Activated CD8-positive, alpha-beta T cell treated with anti-CD3 and anti-CD28 coated beads for 36 hours (primary cell): ENCODE results near the gene SLC2A14. TPM values are rescaled to one million over a fixed set of nuclear protein-coding genes. Genes with fewer than 3 reads are reported as not detected.
"Not testable (repeated sequence)": the region's sequence is repeated elsewhere in the genome, so short reads cannot be mapped to it uniquely, and the experiment has no call there.

Source experiments
- ATAC-seq: fragments of 200-7000 bp; cut with Tn5 transposase; one replicate; pipeline ENCODE4 v1.10.0; 2021; ENCODE audit warnings: mild to moderate bottlenecking, moderate library complexity
- CTCF ChIA-PET: fragments of 350-600 bp; sonication (Branson Sonifier 250); formaldehyde crosslinking; loops from one replicate; lab custom pipeline; 2021; ENCODE audit warnings: antibody characterized with exemption; lab: Charles Lee
- POLR2A ChIA-PET: fragments of 350-600 bp; sonication (Branson Sonifier 250); formaldehyde crosslinking; loops from one replicate; lab custom pipeline; 2021; ENCODE audit warnings: antibody characterized with exemption; lab: Charles Lee
- DNase-seq: peaks from one replicate; pipeline ENCODE4 v3.0.0-alpha.2; 2020
- H3K27ac Mint-ChIP-seq: one replicate; pipeline ENCODE4 v1.8.0; 2021; ENCODE audit warnings: mild to moderate bottlenecking, mixed read lengths
- H3K27me3 Mint-ChIP-seq: one replicate; pipeline ENCODE4 v1.8.0; 2021; ENCODE audit warnings: mixed read lengths
- H3K36me3 Mint-ChIP-seq: one replicate; pipeline ENCODE4 v1.8.0; 2021; ENCODE audit warnings: low read depth, mixed read lengths
- H3K4me1 Mint-ChIP-seq: one replicate; pipeline ENCODE4 v1.8.0; 2021; ENCODE audit warnings: low read depth, mixed read lengths
- H3K4me3 Mint-ChIP-seq: one replicate; pipeline ENCODE4 v1.8.0; 2021; ENCODE audit warnings: mild to moderate bottlenecking, moderate library complexity, mixed read lengths
- H3K9me3 Mint-ChIP-seq: one replicate; pipeline ENCODE4 v1.8.0; 2021; ENCODE audit warnings: mixed read lengths
- CTCF ChIP-seq: fragments of 200-600 bp; IDR thresholded peaks from one replicate; pipeline ENCODE4 v1.8.0; 2022; ENCODE audit warnings: antibody characterized with exemption, mild to moderate bottlenecking
- intact Hi-C: fragments of 100-400 bp; cut with micrococcal nuclease; formaldehyde crosslinking; loops from one replicate; pipeline ENCODE4 v1.10.0; 2022
- total RNA-seq, 2 experiments: library from RNA; stranded (reverse); gene quantifications; one replicate each; pipeline ENCODE4 v1.2.3, GENCODE V29; 2021

Gene SLC2A14
- total RNA-seq, 2 experiments from 2014 or later: 0.22 to 0.29 TPM

GRCh38 chr12:7801460-7801859, 71.3 kb downstream of the SLC2A14 start:
- no peaks in the 10 kb centered on the region for H3K36me3 Mint-ChIP-seq
- ChIA-PET POLR2A (no interaction called here), CTCF (interaction anchor here (1.1 to 1.6 kb wide), 4 partner anchors 118 to 190 kb away, joined by 3 to 5 read pairs (median 4); no protein-coding TSS in a partner anchor)
- ATAC-seq (no peak), DNase-seq (no peak)
- no peak overlapping the region for H3K27ac Mint-ChIP-seq
- no peaks in the 10 kb centered on the region for H3K27me3 Mint-ChIP-seq
- H3K9me3 Mint-ChIP-seq: no peaks in the 10 kb centered on the region
- no peak for TF ChIP-seq CTCF
- no peak overlapping the region for H3K4me3 Mint-ChIP-seq
- intact Hi-C loops: no loop called here
- no peaks in the 10 kb centered on the region for H3K4me1 Mint-ChIP-seq

GRCh38 chr12:7798750-7799308, 73.9 kb downstream of the SLC2A14 start:
- ATAC-seq, H3K4me3 Mint-ChIP-seq, H3K9me3 Mint-ChIP-seq, H3K27me3 Mint-ChIP-seq, H3K36me3 Mint-ChIP-seq, DNase-seq, H3K4me1 Mint-ChIP-seq, POLR2A ChIA-PET, H3K27ac Mint-ChIP-seq, intact Hi-C loops: not testable (repeated sequence)
- CTCF ChIA-PET: interaction anchor here (1.2 kb wide), 1 partner anchor 8 kb away, joined by 5 read pairs; no protein-coding TSS in a partner anchor

GRCh38 chr12:7797698-7798398, 74.9 kb downstream of the SLC2A14 start:
- DNase-seq (no peak), ATAC-seq (no peak)
- POLR2A ChIA-PET: no interaction called here
- no peaks in the 10 kb centered on the region for H3K36me3 Mint-ChIP-seq
- no peak for TF ChIP-seq CTCF
- peaks cover 2% of the 10 kb centered on the region for H3K27me3 Mint-ChIP-seq
- no peak overlapping the region for H3K4me3 Mint-ChIP-seq
- no peak overlapping the region for H3K27ac Mint-ChIP-seq
- intact Hi-C loops: no loop called here
- no peaks in the 10 kb centered on the region for H3K9me3 Mint-ChIP-seq
- H3K4me1 Mint-ChIP-seq: no peaks in the 10 kb centered on the region
- CTCF ChIA-PET: interaction anchor here (0.6 to 1.2 kb wide), 2 partner anchors 9 to 147 kb away, joined by 3 to 5 read pairs; no protein-coding TSS in a partner anchor

- H3K36me3 Mint-ChIP-seq, POLR2A ChIA-PET, H3K9me3 Mint-ChIP-seq, ATAC-seq, H3K27me3 Mint-ChIP-seq, intact Hi-C loops, H3K27ac Mint-ChIP-seq, H3K4me1 Mint-ChIP-seq, H3K4me3 Mint-ChIP-seq, DNase-seq: not testable (repeated sequence)
- CTCF ChIA-PET: interaction anchor here (0.6 kb wide), 1 partner anchor 146 kb away, joined by 3 read pairs; no protein-coding TSS in a partner anchor
These were observed 75.4 kb downstream of the SLC2A14 start for GRCh38 chr12:7797269-7797668.

- H3K27ac Mint-ChIP-seq: no peak overlapping the region
- CTCF ChIA-PET: no interaction called here
- peaks cover 2% of the 10 kb centered on the region for H3K27me3 Mint-ChIP-seq
- H3K9me3 Mint-ChIP-seq: no peaks in the 10 kb centered on the region
- no peak overlapping the region for H3K4me3 Mint-ChIP-seq
- no peak for DNase-seq
- no peak for TF ChIP-seq CTCF
- no peaks in the 10 kb centered on the region for H3K4me1 Mint-ChIP-seq
- POLR2A ChIA-PET: no interaction called here
- ATAC-seq: no peak
- no peaks in the 10 kb centered on the region for H3K36me3 Mint-ChIP-seq
- intact Hi-C loops: no loop called here
These were observed 79.5 kb downstream of the SLC2A14 start for GRCh38 chr12:7793211-7793610.

- POLR2A ChIA-PET, DNase-seq, H3K9me3 Mint-ChIP-seq, H3K36me3 Mint-ChIP-seq, H3K4me3 Mint-ChIP-seq, H3K4me1 Mint-ChIP-seq, H3K27me3 Mint-ChIP-seq, intact Hi-C loops, ATAC-seq, H3K27ac Mint-ChIP-seq: not testable (repeated sequence)
- CTCF ChIA-PET: interaction anchor here (1.0 kb wide), 1 partner anchor 18 kb away, joined by 3 read pairs; no protein-coding TSS in a partner anchor
These were observed 83.7 kb downstream of the SLC2A14 start, which contains the start of gene NANOG for GRCh38 chr12:7788884-7789528. NANOG (plus strand) TSS chr12:7789402; CDS start chr12:7789615, 213 bp downstream.
